Thoracic aorta (tissue), 2 donors: Measurements from ENCODE around the gene OSTF1. TPM values are rescaled to one million over a fixed set of nuclear protein-coding genes. Genes with fewer than 3 reads are reported as not detected.

Experiments used
- ATAC-seq: fragments of 150-250 bp; one replicate; pipeline ENCODE4 v1.8.0; 2017; ENCODE audit warnings: low read depth; ENCODE audit not compliant: insufficient number of reproducible peaks, low FRiP score
- DNase-seq: peaks from one replicate; pipeline ENCODE4 v3.0.0-alpha.2; 2020; ENCODE audit warnings: low spot score
- H3K27ac ChIP-seq, 2 donors: fragments of 200-600 bp; sonication (generic); 1 replicate in 1 of 2; 2 replicates in 1 of 2; pipeline ENCODE4 v1.5.1; 2016; ENCODE audit warnings: mild to moderate bottlenecking in 2 of 2, moderate library complexity in 2 of 2
- H3K27me3 ChIP-seq: fragments of 200-600 bp; sonication (generic); replicated peaks from 2 replicates; pipeline ENCODE4 v1.6.0; 2016; ENCODE audit warnings: mild to moderate bottlenecking; ENCODE audit not compliant: insufficient read depth
- H3K36me3 ChIP-seq: fragments of 200-600 bp; sonication (generic); one replicate; pipeline ENCODE4 v1.5.1; 2016
- H3K4me1 ChIP-seq, 2 donors: fragments of 200-600 bp; sonication (generic); 1 replicate in 1 of 2; 2 replicates in 1 of 2; pipeline versions ENCODE4 v1.5.1 to v1.6.0; 2016; ENCODE audit warnings: low read depth in 2 of 2, mild to moderate bottlenecking in 1 of 2; ENCODE audit not compliant: control insufficient read depth in 1 of 2
- H3K4me3 ChIP-seq: fragments of 200-600 bp; sonication (generic); 2 replicates; pipeline ENCODE4 v1.5.1; 2016; ENCODE audit warnings: mild to moderate bottlenecking
- H3K9me3 ChIP-seq: fragments of 200-600 bp; sonication (generic); 2 replicates; pipeline ENCODE4 v1.5.1; 2016
- total RNA-seq, 2 donors: library from RNA; depleted of rRNA; stranded (reverse); fragments of >200 nt; gene quantifications; one replicate each; pipeline versions ENCODE4 v1.1.0 to v1.2.3, GENCODE V29; 2016
- TF ChIP-seq, protein P1 (sequence below): fragments of 200-600 bp; sonication (generic); IDR thresholded peaks from one replicate; pipeline ENCODE4 v1.5.1; 2019; ENCODE audit warnings: antibody characterized with exemption

The OSTF1 gene
- total RNA-seq, 2 donors from 2014 or later: 16.8 to 33.9 TPM

DNA sequence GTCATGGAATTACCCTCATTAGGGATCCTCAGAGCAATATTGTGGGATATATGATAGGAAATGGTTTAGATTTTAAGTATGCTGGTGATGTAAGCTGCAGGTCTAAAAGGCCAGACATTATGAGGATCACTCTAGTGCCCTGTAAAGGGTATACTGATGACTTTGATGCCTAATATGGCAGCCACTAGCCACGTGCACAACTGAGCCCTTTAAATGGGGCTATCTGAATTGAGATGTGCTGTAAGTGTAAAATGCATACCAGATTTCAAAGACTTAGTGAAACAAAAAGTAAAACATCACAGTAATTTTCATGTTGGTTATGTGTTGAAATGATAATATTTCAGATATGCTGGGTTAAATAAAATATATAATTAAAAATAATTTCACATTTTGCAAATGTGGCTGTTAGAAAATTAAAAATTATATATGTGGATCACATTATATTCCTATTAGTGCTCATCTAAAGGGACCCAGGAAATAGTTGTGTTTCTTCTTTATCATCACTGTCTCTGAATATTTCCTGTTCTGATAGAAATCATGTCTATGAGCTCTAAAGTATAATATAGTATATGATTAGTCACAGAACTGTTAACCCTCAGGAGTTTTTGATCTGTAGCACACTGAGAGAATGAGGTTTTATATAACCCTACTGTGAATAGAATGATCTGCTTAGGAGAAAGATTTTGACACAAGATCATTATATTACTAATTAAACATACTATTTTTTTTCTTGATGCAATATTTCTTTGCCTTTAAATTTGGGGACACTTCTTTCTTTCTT, 50.1 kb downstream of the OSTF1 start:
- Histone ChIP-seq H3K36me3 (peaks cover 31% of the 10 kb centered on the region), H3K9me3 (no peaks in the 10 kb centered on the region), H3K4me1 (no peaks in the 10 kb centered on the region), H3K27ac (no peak overlapping the region), H3K4me3 (no peak overlapping the region), H3K27me3 (no peaks in the 10 kb centered on the region)
- no peak for DNase-seq
- no peak for ATAC-seq
- TF ChIP-seq, protein P1, sequence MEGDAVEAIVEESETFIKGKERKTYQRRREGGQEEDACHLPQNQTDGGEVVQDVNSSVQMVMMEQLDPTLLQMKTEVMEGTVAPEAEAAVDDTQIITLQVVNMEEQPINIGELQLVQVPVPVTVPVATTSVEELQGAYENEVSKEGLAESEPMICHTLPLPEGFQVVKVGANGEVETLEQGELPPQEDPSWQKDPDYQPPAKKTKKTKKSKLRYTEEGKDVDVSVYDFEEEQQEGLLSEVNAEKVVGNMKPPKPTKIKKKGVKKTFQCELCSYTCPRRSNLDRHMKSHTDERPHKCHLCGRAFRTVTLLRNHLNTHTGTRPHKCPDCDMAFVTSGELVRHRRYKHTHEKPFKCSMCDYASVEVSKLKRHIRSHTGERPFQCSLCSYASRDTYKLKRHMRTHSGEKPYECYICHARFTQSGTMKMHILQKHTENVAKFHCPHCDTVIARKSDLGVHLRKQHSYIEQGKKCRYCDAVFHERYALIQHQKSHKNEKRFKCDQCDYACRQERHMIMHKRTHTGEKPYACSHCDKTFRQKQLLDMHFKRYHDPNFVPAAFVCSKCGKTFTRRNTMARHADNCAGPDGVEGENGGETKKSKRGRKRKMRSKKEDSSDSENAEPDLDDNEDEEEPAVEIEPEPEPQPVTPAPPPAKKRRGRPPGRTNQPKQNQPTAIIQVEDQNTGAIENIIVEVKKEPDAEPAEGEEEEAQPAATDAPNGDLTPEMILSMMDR: no peak

DNA sequence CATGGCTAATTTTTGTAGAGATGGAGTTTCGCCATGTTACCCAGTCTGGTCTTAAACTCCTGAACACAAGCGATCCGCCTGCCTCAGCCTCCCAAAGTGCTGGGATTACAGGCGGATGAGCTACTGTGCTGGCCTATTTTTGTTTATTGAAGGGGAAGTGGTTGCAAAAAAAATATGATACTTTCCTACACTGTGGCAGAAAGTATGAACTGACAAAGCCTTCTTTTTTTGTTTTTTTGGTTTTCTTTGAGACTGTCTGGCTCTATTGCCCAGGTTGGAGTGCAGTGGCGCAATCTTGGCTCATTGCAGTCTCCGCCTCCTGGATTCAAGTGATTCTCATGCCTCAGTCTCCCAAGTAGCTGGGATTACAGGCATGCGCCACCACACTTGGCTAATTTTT, 50.9 kb downstream of the OSTF1 start:
- ATAC-seq (no peak), DNase-seq (no peak)
- Histone ChIP-seq H3K27me3 (no peaks in the 10 kb centered on the region), H3K27ac (no peak overlapping the region), H3K4me1 (no peaks in the 10 kb centered on the region), H3K36me3 (peaks cover 39% of the 10 kb centered on the region), H3K9me3 (no peaks in the 10 kb centered on the region), H3K4me3 (no peak overlapping the region)
- TF ChIP-seq, protein P1: no peak

DNA sequence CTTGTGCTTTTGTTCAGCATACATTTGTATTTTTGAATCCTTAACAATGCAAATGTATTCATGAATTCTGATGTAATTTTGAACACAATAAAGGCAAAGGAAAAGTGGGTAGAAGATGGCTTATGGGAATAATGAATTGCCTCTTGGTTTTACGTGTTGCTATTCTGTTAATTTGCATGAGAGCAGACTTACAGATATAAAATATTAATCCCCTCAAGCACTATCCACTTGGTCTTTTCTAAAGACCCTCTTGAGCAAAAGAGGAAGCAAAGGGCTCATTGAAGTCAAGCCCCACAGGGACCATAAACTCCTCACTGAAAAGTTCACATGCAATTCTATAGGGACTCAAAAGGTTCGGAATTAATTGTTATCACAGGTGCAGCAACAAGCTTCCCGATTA, 51.9 kb downstream of the OSTF1 start:
- Histone ChIP-seq H3K36me3 (peaks cover 42% of the 10 kb centered on the region), H3K4me3 (no peak overlapping the region), H3K4me1 (no peaks in the 10 kb centered on the region), H3K9me3 (no peaks in the 10 kb centered on the region), H3K27ac (no peak overlapping the region), H3K27me3 (no peaks in the 10 kb centered on the region)
- DNase-seq (no peak), ATAC-seq (no peak)
- TF ChIP-seq, protein P1: no peak

DNA sequence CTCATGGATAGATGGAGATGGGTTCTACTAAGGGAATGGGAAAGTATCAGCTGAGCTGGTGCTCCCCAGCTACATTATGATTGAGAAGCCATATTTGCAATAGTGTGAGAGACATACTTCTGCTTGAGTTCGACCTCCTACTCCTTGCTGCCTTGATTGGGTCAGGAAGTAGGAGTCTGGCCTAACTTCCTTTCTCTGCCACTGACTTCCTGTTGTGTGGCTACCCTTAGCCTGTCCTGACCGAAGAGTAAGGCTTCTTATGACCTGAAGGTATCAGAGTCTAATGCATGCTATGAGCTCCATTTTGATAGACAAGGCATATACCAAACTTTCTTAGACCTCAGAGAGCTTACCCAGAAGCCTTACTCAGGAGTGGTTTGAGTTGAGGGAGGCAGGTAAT, 53.9 kb downstream of the OSTF1 start:
- peaks cover 31% of the 10 kb centered on the region for H3K36me3 ChIP-seq
- ATAC-seq: no peak
- no peak overlapping the region for H3K27ac ChIP-seq
- no peaks in the 10 kb centered on the region for H3K27me3 ChIP-seq
- no peaks in the 10 kb centered on the region for H3K9me3 ChIP-seq
- TF ChIP-seq, protein P1: no peak
- DNase-seq: no peak
- H3K4me3 ChIP-seq: no peak overlapping the region
- H3K4me1 ChIP-seq: no peaks in the 10 kb centered on the region

DNA sequence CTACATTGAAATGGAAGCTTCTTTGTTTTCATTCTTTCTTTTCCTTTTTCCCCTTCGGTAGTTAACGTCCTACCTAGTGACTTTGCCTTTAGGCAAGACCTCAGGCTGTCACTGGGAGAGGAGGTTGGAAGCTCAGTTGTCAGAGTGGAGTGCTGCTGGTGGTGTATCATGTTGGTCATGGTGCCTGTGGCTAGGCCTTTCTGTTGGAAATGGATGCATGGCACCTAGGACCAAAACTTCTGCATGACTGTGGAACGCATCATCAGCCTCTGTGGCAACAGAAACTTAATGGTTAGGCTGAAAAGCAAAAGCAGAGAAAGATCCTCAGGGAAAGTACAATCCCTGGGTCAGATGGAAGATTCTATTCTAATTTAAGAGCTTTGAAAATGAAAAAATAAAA, 57.9 kb downstream of the OSTF1 start:
- peak overlapping the region in 1 of 2 donors; percentile 7 for H3K27ac ChIP-seq
- peaks cover 19% of the 10 kb centered on the region for H3K36me3 ChIP-seq
- TF ChIP-seq, protein P1: no peak
- no peak overlapping the region for H3K4me3 ChIP-seq
- DNase-seq (no peak), ATAC-seq (no peak)
- H3K27me3 ChIP-seq: no peaks in the 10 kb centered on the region
- peaks cover 15 to 16% of the 10 kb centered on the region in 2 donors for H3K4me1 ChIP-seq
- H3K9me3 ChIP-seq: no peaks in the 10 kb centered on the region
